Measurements from ENCODE around the gene ARMS2.

- TF ChIP-seq CTCF (conservative IDR thresholded peaks at IDR 0.05; ENCODE audit: low read depth in 2 of 2) (no peak), CREB1 (CRISPR knock-in tag; IDR thresholded peaks at IDR 0.05; ENCODE audit: low read depth) (no peak), ETS1 (IDR thresholded peaks at IDR 0.05) (no peak), REST (IDR thresholded peaks at IDR 0.05; ENCODE audit: unreplicated experiment) (no peak), EZH2phosphoT487 (IDR thresholded peaks at IDR 0.05; ENCODE audit: unreplicated experiment) (no peak), POLR2AphosphoS5 (IDR thresholded peaks at IDR 0.05; ENCODE audit: low read depth) (no peak)
Observed at GRCh38 chr10:122500726-122501125, 46.3 kb downstream of the ARMS2 start.

Measured in GM23338 (cell line).